ENCODE results near the gene APOA5. TPM values are rescaled to one million over a fixed set of nuclear protein-coding genes. Genes with fewer than 3 reads are reported as not detected.
A peak's percentile ranks its signal among the peaks of the same experiment; 100 is the strongest.

Gene APOA5
- total and polyA plus RNA-seq, 2 of the 4 experiments (the other 2 are of a cell fraction) = not detected

DNA sequence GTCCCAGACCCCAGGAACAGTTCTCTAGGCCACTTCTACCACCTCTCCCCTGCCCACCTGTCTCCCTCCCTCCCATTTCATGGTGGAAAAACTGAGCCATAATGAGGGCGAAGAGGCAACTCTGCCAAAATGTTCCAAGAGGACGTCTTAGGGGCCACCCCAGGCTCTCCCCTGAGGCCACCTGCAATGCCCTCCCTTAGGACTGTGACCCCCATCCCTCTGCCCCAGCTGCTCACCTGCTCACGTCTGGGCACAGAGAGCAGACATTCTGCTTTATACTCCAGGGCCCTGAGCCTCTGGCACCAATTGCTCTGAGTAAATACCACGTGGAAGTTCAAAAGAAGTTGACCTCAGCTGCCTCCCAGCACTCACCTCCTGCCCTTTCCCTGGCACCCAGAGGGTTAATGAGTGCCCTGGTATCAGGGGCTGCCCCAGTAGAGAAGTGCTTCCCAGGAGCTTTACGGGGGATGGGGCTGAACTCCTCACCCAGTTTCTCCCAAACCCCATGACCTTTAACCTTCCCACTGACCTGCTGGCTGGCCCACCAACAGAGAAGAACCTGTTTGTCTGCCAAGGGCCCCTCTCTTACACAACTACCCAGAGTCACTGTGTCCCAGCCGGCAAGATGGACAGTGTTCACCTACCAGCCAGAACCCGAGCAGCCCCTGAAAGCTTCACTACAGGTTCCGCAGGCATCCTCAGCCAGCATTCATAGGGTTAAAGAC, 627 bp upstream of the APOA5 start:
- H3K4me2 ChIP-seq (ENCODE audit: low read depth, low read length) = no peak overlapping the region

More for the DNA sequence above, 627 bp upstream of the APOA5 start:
- TF ChIP-seq MXI1 (IDR thresholded peaks at IDR 0.05; ENCODE audit: borderline replicate concordance, low read depth, low read length) = no peak
- no peak for TF ChIP-seq RCOR1 (IDR thresholded peaks at IDR 0.05; ENCODE audit: insufficient replicate concordance, low read length)
- no peak for TF ChIP-seq FOS (IDR thresholded peaks at IDR 0.05; ENCODE audit: low read depth, low read length)
- TF ChIP-seq, protein P1, sequence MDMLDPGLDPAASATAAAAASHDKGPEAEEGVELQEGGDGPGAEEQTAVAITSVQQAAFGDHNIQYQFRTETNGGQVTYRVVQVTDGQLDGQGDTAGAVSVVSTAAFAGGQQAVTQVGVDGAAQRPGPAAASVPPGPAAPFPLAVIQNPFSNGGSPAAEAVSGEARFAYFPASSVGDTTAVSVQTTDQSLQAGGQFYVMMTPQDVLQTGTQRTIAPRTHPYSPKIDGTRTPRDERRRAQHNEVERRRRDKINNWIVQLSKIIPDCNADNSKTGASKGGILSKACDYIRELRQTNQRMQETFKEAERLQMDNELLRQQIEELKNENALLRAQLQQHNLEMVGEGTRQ (IDR thresholded peaks at IDR 0.05; ENCODE audit: low read depth, low read length) = no peak
- TF ChIP-seq, protein P2, sequence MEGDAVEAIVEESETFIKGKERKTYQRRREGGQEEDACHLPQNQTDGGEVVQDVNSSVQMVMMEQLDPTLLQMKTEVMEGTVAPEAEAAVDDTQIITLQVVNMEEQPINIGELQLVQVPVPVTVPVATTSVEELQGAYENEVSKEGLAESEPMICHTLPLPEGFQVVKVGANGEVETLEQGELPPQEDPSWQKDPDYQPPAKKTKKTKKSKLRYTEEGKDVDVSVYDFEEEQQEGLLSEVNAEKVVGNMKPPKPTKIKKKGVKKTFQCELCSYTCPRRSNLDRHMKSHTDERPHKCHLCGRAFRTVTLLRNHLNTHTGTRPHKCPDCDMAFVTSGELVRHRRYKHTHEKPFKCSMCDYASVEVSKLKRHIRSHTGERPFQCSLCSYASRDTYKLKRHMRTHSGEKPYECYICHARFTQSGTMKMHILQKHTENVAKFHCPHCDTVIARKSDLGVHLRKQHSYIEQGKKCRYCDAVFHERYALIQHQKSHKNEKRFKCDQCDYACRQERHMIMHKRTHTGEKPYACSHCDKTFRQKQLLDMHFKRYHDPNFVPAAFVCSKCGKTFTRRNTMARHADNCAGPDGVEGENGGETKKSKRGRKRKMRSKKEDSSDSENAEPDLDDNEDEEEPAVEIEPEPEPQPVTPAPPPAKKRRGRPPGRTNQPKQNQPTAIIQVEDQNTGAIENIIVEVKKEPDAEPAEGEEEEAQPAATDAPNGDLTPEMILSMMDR (conservative IDR thresholded peaks at IDR 0.05; ENCODE audit: low read depth, low read length) = no peak
- no peak for TF ChIP-seq NFE2L2 (IDR thresholded peaks at IDR 0.05; ENCODE audit: low read depth, low read length)
- no peak for TF ChIP-seq MAZ (IDR thresholded peaks at IDR 0.05; ENCODE audit: borderline replicate concordance, low read depth, low read length)
- TF ChIP-seq BHLHE40 (IDR thresholded peaks at IDR 0.05; ENCODE audit: low read depth, low read length) = no peak
- H3K27me3 ChIP-seq (ENCODE audit: control insufficient read depth, insufficient read depth, low read length) = no peaks in the 10 kb centered on the region
- H3K18ac ChIP-seq (ENCODE audit: low read depth, low read length) = no peak overlapping the region
- peak overlapping the region; percentile 16 for H2AFZ ChIP-seq (replicated peaks; ENCODE audit: low read length, poor library complexity)
- ATAC-seq (ENCODE audit: low read depth) = no peak
- H2BK5ac ChIP-seq (ENCODE audit: low read depth, low read length, poor library complexity, severe bottlenecking) = no peak overlapping the region
- 60% methylated on average over 1 of the region's 8 CpGs; no CpG with 5 or more reads in 1 of the 2 experiments for WGBS, 2 experiments (ENCODE audit: extremely low coverage in 2 of 2, insufficient read length in 1 of 2)
- no peak overlapping the region for H2BK20ac ChIP-seq (ENCODE audit: low read depth, low read length)
- peaks cover 4% of the 10 kb centered on the region for H3K4me1 ChIP-seq (ENCODE audit: control insufficient read depth, insufficient read depth, low read length)
- H3K56ac ChIP-seq (ENCODE audit: extremely low read depth, insufficient read depth, low read length) = no peak overlapping the region
- CTCF ChIA-PET = interaction anchor here (1.6 to 2.3 kb wide), 4 partner anchors 9 to 314 kb away, joined by 5 to 30 read pairs (median 12); no protein-coding TSS in a partner anchor
- H4K20me1 ChIP-seq (ENCODE audit: insufficient read depth, low read length) = no peaks in the 10 kb centered on the region
- peaks cover 5 to 14% of the 10 kb centered on the region in 2 experiments; a peak in 3 of 4 replicates for H3K79me1 ChIP-seq (ENCODE audit: low read depth in 1 of 2, low read length in 2 of 2)
- no peak overlapping the region for H3K14ac ChIP-seq (replicated peaks; ENCODE audit: low read depth, low read length)
- H4K91ac ChIP-seq (ENCODE audit: insufficient read depth, low read depth, low read length) = no peak overlapping the region
- H3K4me3 ChIP-seq (ENCODE audit: insufficient read depth, low read depth, low read length) = no peak overlapping the region
- no peak overlapping the region for H3K23ac ChIP-seq (ENCODE audit: low read depth, low read length)
- intact Hi-C loops (cut with micrococcal nuclease) (loop anchor here (5.0 kb wide), 1 partner anchor 80 kb away; no protein-coding TSS in a partner anchor), dilution Hi-C loops (cut with HindIII; ENCODE audit: low sequenced_read_pairs, unreplicated experiment) (no loop called here), in situ Hi-C loops (cut with MboI; ENCODE audit: low sequenced_read_pairs) (loop anchor here (5.0 kb wide), 1 partner anchor 310 kb away; no protein-coding TSS in a partner anchor)
- POLR2A ChIA-PET (ENCODE audit: unreplicated experiment) = no interaction called here
- no peaks in the 10 kb centered on the region for H3K36me3 ChIP-seq (ENCODE audit: control insufficient read depth, insufficient read depth, low read length)
- no peak overlapping the region for H3K27ac ChIP-seq (ENCODE audit: insufficient read depth, low read length)
- H2AK9ac ChIP-seq (replicated peaks; ENCODE audit: low read depth, low read length, poor library complexity) = no peak overlapping the region
- H3K9ac ChIP-seq (ENCODE audit: low read depth, low read length) = no peak overlapping the region
- H2AK5ac ChIP-seq (ENCODE audit: low read depth, low read length) = peak overlapping the region; percentile 40; the same call in 1 of the 2 replicates
- peaks cover 10% of the 10 kb centered on the region for H3K9me1 ChIP-seq (ENCODE audit: insufficient read depth, low read length)
- H4K8ac ChIP-seq (ENCODE audit: low read depth in 2 of 2, low read length in 2 of 2) = no peak overlapping the region
- BruUV-seq (replicated peaks) = no TSS peak
- DNase-seq = no peak
- H2BK120ac ChIP-seq (ENCODE audit: low read depth, low read length) = no peak overlapping the region
- no peaks in the 10 kb centered on the region for H3K9me3 ChIP-seq (ENCODE audit: control insufficient read depth, insufficient read depth, low read length)
- H4K5ac ChIP-seq (ENCODE audit: low read depth, low read length) = no peak overlapping the region
- H3K4ac ChIP-seq (ENCODE audit: low read depth, low read length) = no peak overlapping the region
- H2BK15ac ChIP-seq (ENCODE audit: low read depth, low read length) = no peak overlapping the region

Measured in IMR-90 (cell line).